DOHH2 (cell line): ENCODE measurements around the gene RTTN.

Experiments used
- H3F3A ChIP-seq: fragments of 200-600 bp; sonication (generic), shearing (Covaris generic); 2 replicates; pipeline ENCODE4 v1.6.0; 2016; ENCODE audit warnings: antibody characterized with exemption, mild to moderate bottlenecking; ENCODE audit not compliant: control insufficient read depth, insufficient read depth
- H3K27ac ChIP-seq: fragments of 200-600 bp; sonication (generic); 2 replicates; pipeline ENCODE4 v1.5.1; 2014; ENCODE audit warnings: low read depth, mild to moderate bottlenecking, low read length, moderate library complexity
- H3K27me3 ChIP-seq: fragments of 200-600 bp; sonication (generic); 2 replicates; pipeline ENCODE4 v1.6.1; 2014; ENCODE audit warnings: mild to moderate bottlenecking, low read length, mixed read lengths; ENCODE audit not compliant: control insufficient read depth
- H3K36me3 ChIP-seq: fragments of 200-600 bp; sonication (generic); 2 replicates; pipeline ENCODE4 v1.6.1; 2014; ENCODE audit warnings: mild to moderate bottlenecking, low read length, moderate library complexity, mixed read lengths; ENCODE audit not compliant: control insufficient read depth
- H3K4me1 ChIP-seq: fragments of 200-600 bp; sonication (generic); 2 replicates; pipeline ENCODE4 v1.6.1; 2014; ENCODE audit warnings: mild to moderate bottlenecking, low read length, mixed read lengths; ENCODE audit not compliant: control insufficient read depth
- H3K4me2 ChIP-seq: fragments of 200-600 bp; sonication (generic); 2 replicates; pipeline ENCODE4 v1.6.0; 2014; ENCODE audit warnings: mild to moderate bottlenecking, low read length, moderate library complexity
- H3K4me3 ChIP-seq: fragments of 200-600 bp; sonication (generic); 2 replicates; pipeline ENCODE4 v1.5.1; 2014; ENCODE audit warnings: mild to moderate bottlenecking, low read length, mixed read lengths
- H3K79me2 ChIP-seq: fragments of 200-600 bp; sonication (generic); 2 replicates; pipeline ENCODE4 v1.6.1; 2014; ENCODE audit warnings: mild to moderate bottlenecking, low read length, mixed read lengths; ENCODE audit not compliant: control insufficient read depth
- H3K9me2 ChIP-seq: fragments of 200-600 bp; sonication (generic); replicated peaks from 2 replicates; pipeline ENCODE4 v1.6.1; 2014; ENCODE audit warnings: mild to moderate bottlenecking, low read length, mixed read lengths; ENCODE audit not compliant: control insufficient read depth
- H3K9me3 ChIP-seq: fragments of 200-600 bp; sonication (generic); 2 replicates; pipeline ENCODE4 v1.6.1; 2014; ENCODE audit warnings: antibody characterized with exemption, low read length, mixed read lengths; ENCODE audit not compliant: control insufficient read depth, insufficient read depth
- H4K20me1 ChIP-seq: fragments of 200-600 bp; sonication (generic); 2 replicates; pipeline ENCODE4 v1.6.0; 2014; ENCODE audit warnings: low read depth, mild to moderate bottlenecking, antibody characterized with exemption, low read length, moderate library complexity; ENCODE audit not compliant: control insufficient read depth, insufficient read depth
- EZH2phosphoT487 ChIP-seq: fragments of 200-600 bp; sonication (generic); IDR thresholded peaks from 2 replicates; pipeline ENCODE4 v1.6.1; 2017; ENCODE audit warnings: borderline replicate concordance, mild to moderate bottlenecking, antibody characterized with exemption, low read length, moderate library complexity, mixed read lengths
- TF ChIP-seq, protein P1 (sequence below): fragments of 200-600 bp; sonication (generic); IDR thresholded peaks from one replicate; pipeline ENCODE4 v1.5.1; 2014; ENCODE audit warnings: antibody characterized with exemption, mild to moderate bottlenecking, low read depth, low read length; ENCODE audit not compliant: poor library complexity, severe bottlenecking

The RTTN gene

DNA sequence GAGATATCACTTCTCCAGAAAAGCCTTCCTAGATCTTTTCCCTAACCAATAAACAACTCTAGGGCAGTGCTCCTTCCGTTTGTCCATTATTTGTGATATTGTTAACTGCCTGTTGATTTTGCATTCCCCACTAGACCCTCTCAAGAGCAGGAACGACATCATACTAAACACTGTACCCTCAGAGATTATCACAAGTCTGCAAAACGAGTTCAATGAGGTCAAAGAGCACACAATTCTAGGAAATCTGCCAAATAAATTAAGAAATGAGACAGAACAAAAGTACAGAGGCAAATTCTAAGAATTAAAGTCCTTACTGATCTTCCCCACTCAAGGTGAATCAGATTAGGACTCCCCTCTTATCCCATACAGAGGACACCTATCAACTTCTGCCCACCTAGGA lies 7.6 kb downstream of the RTTN start:
- Histone ChIP-seq H4K20me1 (no peaks in the 10 kb centered on the region), H3F3A (0 out of 2 replicates have a peak, but pooled peaks cover 2% of the 10 kb centered on the region), H3K9me2 (no peaks in the 10 kb centered on the region), H3K4me2 (no peak overlapping the region), H3K27me3 (no peaks in the 10 kb centered on the region), H3K9me3 (no peaks in the 10 kb centered on the region), H3K36me3 (peaks cover 84% of the 10 kb centered on the region), H3K79me2 (0 out of 2 replicates have a peak, but pooled peaks cover 2% of the 10 kb centered on the region), H3K27ac (no peak overlapping the region), H3K4me3 (no peak overlapping the region), H3K4me1 (no peaks in the 10 kb centered on the region)
- no peak for TF ChIP-seq EZH2phosphoT487
- TF ChIP-seq, protein P1, sequence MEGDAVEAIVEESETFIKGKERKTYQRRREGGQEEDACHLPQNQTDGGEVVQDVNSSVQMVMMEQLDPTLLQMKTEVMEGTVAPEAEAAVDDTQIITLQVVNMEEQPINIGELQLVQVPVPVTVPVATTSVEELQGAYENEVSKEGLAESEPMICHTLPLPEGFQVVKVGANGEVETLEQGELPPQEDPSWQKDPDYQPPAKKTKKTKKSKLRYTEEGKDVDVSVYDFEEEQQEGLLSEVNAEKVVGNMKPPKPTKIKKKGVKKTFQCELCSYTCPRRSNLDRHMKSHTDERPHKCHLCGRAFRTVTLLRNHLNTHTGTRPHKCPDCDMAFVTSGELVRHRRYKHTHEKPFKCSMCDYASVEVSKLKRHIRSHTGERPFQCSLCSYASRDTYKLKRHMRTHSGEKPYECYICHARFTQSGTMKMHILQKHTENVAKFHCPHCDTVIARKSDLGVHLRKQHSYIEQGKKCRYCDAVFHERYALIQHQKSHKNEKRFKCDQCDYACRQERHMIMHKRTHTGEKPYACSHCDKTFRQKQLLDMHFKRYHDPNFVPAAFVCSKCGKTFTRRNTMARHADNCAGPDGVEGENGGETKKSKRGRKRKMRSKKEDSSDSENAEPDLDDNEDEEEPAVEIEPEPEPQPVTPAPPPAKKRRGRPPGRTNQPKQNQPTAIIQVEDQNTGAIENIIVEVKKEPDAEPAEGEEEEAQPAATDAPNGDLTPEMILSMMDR = no peak

- no peaks in the 10 kb centered on the region for H3F3A ChIP-seq
- no peaks in the 10 kb centered on the region for H3K27me3 ChIP-seq
- H3K9me3 ChIP-seq = no peaks in the 10 kb centered on the region
- H3K9me2 ChIP-seq = no peaks in the 10 kb centered on the region
- no peak overlapping the region for H3K4me3 ChIP-seq
- H3K36me3 ChIP-seq = peaks cover 84% of the 10 kb centered on the region
- no peaks in the 10 kb centered on the region for H3K79me2 ChIP-seq
- H3K4me2 ChIP-seq = no peak overlapping the region
- H3K27ac ChIP-seq = no peak overlapping the region
- no peaks in the 10 kb centered on the region for H3K4me1 ChIP-seq
- TF ChIP-seq, protein P1 = no peak
- no peak for TF ChIP-seq EZH2phosphoT487
- H4K20me1 ChIP-seq = no peaks in the 10 kb centered on the region
Observed at GRCh38 chr18:70197026-70197425, 8.5 kb downstream of the RTTN start.

- TF ChIP-seq, protein P1 = peak; percentile 84
- no peak for TF ChIP-seq EZH2phosphoT487
- Histone ChIP-seq H3K9me3 (no peaks in the 10 kb centered on the region), H3F3A (no peaks in the 10 kb centered on the region), H3K9me2 (no peaks in the 10 kb centered on the region), H3K27ac (no peak overlapping the region), H3K4me1 (no peaks in the 10 kb centered on the region), H3K79me2 (no peaks in the 10 kb centered on the region), H4K20me1 (no peaks in the 10 kb centered on the region), H3K27me3 (no peaks in the 10 kb centered on the region), H3K36me3 (peaks cover 92% of the 10 kb centered on the region), H3K4me2 (no peak overlapping the region), H3K4me3 (no peak overlapping the region)
Observed at GRCh38 chr18:70195852-70196434, 9.5 kb downstream of the RTTN start.
